Measurements from ENCODE around the gene CEP295NL. TPM values are rescaled to one million over a fixed set of nuclear protein-coding genes. Genes with fewer than 3 reads are reported as not detected.

Gene CEP295NL
- total and polyA plus RNA-seq, 2 of the 13 experiments (the other 11 are each of a cell fraction or from before 2014, with no cell fraction given): not detected

- TF ChIP-seq RAD21 (CRISPR knock-in tag; IDR thresholded peaks at IDR 0.05): peak; percentile 37; the same call in 1 of the 2 replicates
- TF ChIP-seq, protein P1, sequence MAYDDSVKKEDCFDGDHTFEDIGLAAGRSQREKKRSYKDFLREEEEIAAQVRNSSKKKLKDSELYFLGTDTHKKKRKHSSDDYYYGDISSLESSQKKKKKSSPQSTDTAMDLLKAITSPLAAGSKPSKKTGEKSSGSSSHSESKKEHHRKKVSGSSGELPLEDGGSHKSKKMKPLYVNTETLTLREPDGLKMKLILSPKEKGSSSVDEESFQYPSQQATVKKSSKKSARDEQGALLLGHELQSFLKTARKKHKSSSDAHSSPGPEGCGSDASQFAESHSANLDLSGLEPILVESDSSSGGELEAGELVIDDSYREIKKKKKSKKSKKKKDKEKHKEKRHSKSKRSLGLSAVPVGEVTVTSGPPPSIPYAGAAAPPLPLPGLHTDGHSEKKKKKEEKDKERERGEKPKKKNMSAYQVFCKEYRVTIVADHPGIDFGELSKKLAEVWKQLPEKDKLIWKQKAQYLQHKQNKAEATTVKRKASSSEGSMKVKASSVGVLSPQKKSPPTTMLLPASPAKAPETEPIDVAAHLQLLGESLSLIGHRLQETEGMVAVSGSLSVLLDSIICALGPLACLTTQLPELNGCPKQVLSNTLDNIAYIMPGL (CRISPR knock-in tag; IDR thresholded peaks at IDR 0.05; ENCODE audit: borderline replicate concordance in 1 of 2, low read depth in 1 of 2): peak; percentile 36 to 77; a peak in 3 of 4 replicates
- TF ChIP-seq, protein P2, sequence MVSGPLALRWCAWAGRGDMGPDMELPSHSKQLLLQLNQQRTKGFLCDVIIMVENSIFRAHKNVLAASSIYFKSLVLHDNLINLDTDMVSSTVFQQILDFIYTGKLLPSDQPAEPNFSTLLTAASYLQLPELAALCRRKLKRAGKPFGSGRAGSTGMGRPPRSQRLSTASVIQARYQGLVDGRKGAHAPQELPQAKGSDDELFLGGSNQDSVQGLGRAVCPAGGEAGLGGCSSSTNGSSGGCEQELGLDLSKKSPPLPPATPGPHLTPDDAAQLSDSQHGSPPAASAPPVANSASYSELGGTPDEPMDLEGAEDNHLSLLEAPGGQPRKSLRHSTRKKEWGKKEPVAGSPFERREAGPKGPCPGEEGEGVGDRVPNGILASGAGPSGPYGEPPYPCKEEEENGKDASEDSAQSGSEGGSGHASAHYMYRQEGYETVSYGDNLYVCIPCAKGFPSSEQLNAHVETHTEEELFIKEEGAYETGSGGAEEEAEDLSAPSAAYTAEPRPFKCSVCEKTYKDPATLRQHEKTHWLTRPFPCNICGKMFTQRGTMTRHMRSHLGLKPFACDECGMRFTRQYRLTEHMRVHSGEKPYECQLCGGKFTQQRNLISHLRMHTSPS (CRISPR knock-in tag; IDR thresholded peaks at IDR 0.05; ENCODE audit: low read depth): peak; percentile 42; the same call in 1 of the 2 replicates
- TF ChIP-seq ZNF451 (CRISPR knock-in tag; IDR thresholded peaks at IDR 0.05): 0 out of 2 replicates have a peak, but pooled peaks have one; percentile 35
- peak; percentile 74; the same call in 1 of the 2 replicates for TF ChIP-seq ZNF644 (CRISPR knock-in tag; IDR thresholded peaks at IDR 0.05; ENCODE audit: low read depth)
- peak; percentile 71 for TF ChIP-seq STAG1 (CRISPR knock-in tag; IDR thresholded peaks at IDR 0.05)
- TF ChIP-seq, protein P3, sequence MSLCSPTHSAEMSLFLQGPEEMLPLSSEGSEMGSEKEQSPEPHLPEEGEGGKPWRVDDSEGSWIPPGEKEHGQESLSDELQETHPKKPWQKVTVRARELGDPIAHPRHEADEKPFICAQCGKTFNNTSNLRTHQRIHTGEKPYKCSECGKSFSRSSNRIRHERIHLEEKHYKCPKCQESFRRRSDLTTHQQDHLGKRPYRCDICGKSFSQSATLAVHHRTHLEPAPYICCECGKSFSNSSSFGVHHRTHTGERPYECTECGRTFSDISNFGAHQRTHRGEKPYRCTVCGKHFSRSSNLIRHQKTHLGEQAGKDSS (CRISPR knock-in tag; IDR thresholded peaks at IDR 0.05; ENCODE audit: borderline replicate concordance, low read depth): 0 out of 2 replicates have a peak, but pooled peaks have one; percentile 50
- TF ChIP-seq XRCC5 (optimal IDR thresholded peaks at IDR 0.05; ENCODE audit: low read length): peak; percentile 94
- peak; percentile 87 for TF ChIP-seq CTCF (CRISPR knock-in tag; IDR thresholded peaks at IDR 0.05)
- TF ChIP-seq SALL1 (CRISPR knock-in tag; IDR thresholded peaks at IDR 0.05): 0 out of 2 replicates have a peak, but pooled peaks have one; percentile 13
- TF ChIP-seq GABPB1 (CRISPR knock-in tag; IDR thresholded peaks at IDR 0.05): peak; percentile 17; the same call in 1 of the 2 replicates
- peak; percentile 47; the same call in 1 of the 2 replicates for TF ChIP-seq ZNF891 (CRISPR knock-in tag; IDR thresholded peaks at IDR 0.05)
- TF ChIP-seq LBX2 (CRISPR knock-in tag; IDR thresholded peaks at IDR 0.05; ENCODE audit: borderline replicate concordance): no peak
- TF ChIP-seq HOXA3 (CRISPR knock-in tag; IDR thresholded peaks at IDR 0.05): peak; percentile 51; the same call in 1 of the 2 replicates
- peak; percentile 35; the same call in 1 of the 2 replicates for TF ChIP-seq BHLHE40 (IDR thresholded peaks at IDR 0.05; ENCODE audit: low read length)
These were observed 60.0 kb downstream of the CEP295NL start (continued) for GRCh38 chr17:78842881-78843565.

All from HepG2 (cell line).